Suprapubic skin (tissue), 4 donors: Measurements from ENCODE around the gene SUCNR1.

Source experiments
- CTCF ChIP-seq, 2 donors: fragments of 200-600 bp in 1 of 2; fragments of 450-650 bp in 1 of 2; sonication (generic) in 1 of 2; IDR thresholded peaks; one replicate each; pipeline ENCODE4 v1.5.1; 2016 to 2019; ENCODE audit warnings: antibody characterized with exemption in 2 of 2, mild to moderate bottlenecking in 1 of 2, moderate library complexity in 1 of 2
- POLR2A ChIP-seq, 2 donors: fragments of 450-650 bp; IDR thresholded peaks; one replicate each; pipeline ENCODE4 v1.6.1; 2017; ENCODE audit warnings: antibody characterized with exemption in 2 of 2, mild to moderate bottlenecking in 2 of 2, moderate library complexity in 2 of 2
- POLR2AphosphoS5 ChIP-seq, 3 donors: sonication (generic); formaldehyde crosslinking; IDR thresholded peaks; one replicate each; pipeline ENCODE4 v1.6.1; 2017; ENCODE audit warnings: antibody characterized with exemption in 3 of 3

GRCh38 chr3:151911462-151911861, 38.0 kb downstream of the SUCNR1 start:
- TF ChIP-seq CTCF (IDR thresholded peaks at IDR 0.05) (no peak), POLR2A (IDR thresholded peaks at IDR 0.05) (no peak), POLR2AphosphoS5 (IDR thresholded peaks at IDR 0.05) (no peak)
